NK-92 treated with Interleukin-12 subunit alpha and Interleukin-12 subunit beta, amount 100 ng/mL, for 24 hours (cell line): ENCODE measurements around the gene ABCG1.
"Not testable (repeated sequence)": the region's sequence is repeated elsewhere in the genome, so short reads cannot be mapped to it uniquely, and the experiment has no call there.

Experiments used
- DNase-seq: peaks from one replicate; lab custom pipeline; 2025; lab: John Stamatoyannopoulos, UW

The ABCG1 gene

GRCh38 chr21:42291751-42292562 lies 73.0 kb downstream of the ABCG1 start:
- DNase-seq: no peak

- DNase-seq: not testable (repeated sequence)
These were observed 73.7 kb downstream of the ABCG1 start for GRCh38 chr21:42292563-42293142.

GRCh38 chr21:42293649-42294272 lies 74.8 kb downstream of the ABCG1 start:
- no peak for DNase-seq

DNA sequence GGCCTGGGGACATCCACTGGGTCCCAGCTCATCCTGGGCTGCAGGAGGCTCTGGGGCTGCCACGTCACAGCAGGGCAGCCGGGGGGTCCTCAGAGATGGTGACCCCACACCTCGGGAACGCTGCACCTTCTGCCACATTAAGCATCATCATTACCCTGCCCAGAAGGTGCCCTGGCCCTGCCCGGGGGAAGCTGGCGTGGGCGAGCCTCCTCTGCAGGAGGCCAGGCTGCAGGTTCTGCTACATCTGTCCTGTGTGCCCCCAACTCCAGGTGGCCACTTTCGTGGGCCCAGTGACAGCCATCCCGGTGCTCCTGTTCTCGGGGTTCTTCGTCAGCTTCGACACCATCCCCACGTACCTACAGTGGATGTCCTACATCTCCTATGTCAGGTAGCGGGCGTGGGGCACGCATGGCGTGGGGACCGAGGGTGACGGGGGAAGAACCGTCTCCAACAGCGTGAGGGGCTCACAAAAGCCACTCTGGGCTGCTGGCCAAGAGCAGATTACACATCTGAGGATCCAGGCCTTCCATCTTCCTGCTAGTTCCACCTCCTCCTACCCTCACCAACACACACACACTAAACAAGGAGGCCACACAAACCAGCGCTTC lies 75.4 kb downstream of the ABCG1 start:
- DNase-seq: no peak

- DNase-seq: no peak
These were observed 76.9 kb downstream of the ABCG1 start for GRCh38 chr21:42295845-42296244.

DNA sequence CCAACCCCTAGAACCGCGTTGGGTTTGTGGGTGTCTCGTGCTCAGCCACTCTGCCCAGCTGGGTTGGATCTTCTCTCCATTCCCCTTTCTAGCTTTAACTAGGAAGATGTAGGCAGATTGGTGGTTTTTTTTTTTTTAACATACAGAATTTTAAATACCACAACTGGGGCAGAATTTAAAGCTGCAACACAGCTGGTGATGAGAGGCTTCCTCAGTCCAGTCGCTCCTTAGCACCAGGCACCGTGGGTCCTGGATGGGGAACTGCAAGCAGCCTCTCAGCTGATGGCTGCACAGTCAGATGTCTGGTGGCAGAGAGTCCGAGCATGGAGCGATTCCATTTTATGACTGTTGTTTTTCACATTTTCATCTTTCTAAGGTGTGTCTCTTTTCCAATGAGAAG lies 77.6 kb downstream of the ABCG1 start:
- DNase-seq: no peak

DNA sequence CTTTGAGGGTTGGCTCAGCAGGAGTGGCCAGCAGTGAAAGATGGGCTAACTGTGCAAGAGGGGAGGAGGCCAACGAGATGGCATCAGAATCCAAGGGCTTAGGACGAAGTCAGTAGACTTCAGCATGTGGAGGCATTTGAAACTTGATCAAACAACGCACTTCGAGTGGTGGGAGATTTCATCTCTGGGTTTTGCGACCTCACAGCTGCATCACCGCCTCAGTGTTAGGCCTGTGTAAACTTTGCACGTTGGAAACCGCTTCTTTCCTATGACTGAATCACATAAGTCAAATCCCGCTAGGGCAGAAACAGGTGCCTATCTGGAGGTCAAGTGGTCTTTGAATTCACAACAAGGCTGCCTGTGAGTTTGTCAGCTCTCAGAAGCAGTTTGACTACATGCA lies 78.4 kb downstream of the ABCG1 start:
- no peak for DNase-seq

DNA sequence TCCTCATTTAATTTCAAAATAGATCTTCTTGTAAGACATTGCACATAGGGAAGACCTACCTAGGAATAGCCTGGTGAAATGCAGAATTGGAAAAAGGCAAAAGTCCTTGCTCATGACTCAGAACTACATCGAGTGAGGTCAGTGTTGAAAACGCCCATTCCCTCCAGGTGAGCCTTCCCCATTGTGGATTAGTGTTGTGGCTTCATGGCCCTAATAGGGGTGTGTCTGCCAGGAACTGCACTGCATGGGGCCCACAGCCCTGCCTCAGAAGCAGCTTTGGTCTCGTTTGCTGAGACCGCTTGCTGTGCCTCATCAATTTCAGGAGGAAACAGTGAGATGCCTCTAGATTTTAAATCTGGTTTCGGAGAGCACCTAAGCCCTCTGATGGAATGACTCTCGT lies 79.3 kb downstream of the ABCG1 start:
- no peak for DNase-seq

DNA sequence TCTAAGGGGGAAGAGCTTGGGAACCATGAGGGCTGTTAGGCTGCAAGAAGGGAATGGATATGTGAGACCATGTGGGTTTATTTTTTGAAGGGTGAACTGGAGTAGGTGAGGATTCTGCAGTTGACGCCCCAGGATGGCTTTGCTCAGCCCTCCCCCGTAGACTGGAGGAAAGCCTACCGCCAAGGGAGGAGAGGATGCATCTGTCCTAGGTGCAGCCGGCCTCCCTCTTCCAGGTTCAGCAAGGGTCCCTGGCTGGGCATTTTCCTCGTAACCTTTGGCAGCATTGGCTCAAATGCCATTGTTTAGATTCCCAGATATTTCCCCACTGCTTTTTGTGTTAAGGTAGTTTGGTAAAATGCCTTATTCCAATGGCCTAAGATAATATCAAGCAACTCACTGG lies 79.7 kb downstream of the ABCG1 start:
- no peak for DNase-seq

GRCh38 chr21:42299324-42300044 lies 80.5 kb downstream of the ABCG1 start:
- DNase-seq: no peak

DNA sequence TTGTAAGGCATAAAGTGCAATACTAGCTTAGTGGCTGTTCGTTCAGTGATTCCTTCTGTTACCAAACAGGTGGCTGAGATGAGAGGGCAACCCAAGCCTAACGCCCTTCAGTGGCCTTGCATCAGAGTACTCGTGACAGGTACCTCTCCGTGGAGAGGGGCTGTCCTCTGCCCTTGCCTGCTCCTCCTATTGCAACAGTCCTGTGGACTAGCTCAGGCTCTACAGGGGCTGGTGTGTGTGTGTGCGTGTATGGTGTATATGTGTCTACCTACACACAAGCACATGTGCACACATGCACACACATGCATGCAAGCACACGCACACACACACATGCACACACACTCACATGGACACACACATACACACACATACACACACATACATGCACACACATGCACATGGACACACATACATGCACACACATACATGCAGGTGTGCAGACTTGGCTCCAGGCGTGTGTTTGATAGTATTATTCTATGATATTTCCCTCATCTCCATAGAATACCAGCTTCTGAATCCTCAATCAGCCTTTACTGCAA lies 81.2 kb downstream of the ABCG1 start:
- DNase-seq: no peak

- no peak for DNase-seq
These were observed 82.0 kb downstream of the ABCG1 start for GRCh38 chr21:42300956-42301355.

- DNase-seq: no peak
These were observed 82.6 kb downstream of the ABCG1 start for GRCh38 chr21:42301371-42302075.

DNA sequence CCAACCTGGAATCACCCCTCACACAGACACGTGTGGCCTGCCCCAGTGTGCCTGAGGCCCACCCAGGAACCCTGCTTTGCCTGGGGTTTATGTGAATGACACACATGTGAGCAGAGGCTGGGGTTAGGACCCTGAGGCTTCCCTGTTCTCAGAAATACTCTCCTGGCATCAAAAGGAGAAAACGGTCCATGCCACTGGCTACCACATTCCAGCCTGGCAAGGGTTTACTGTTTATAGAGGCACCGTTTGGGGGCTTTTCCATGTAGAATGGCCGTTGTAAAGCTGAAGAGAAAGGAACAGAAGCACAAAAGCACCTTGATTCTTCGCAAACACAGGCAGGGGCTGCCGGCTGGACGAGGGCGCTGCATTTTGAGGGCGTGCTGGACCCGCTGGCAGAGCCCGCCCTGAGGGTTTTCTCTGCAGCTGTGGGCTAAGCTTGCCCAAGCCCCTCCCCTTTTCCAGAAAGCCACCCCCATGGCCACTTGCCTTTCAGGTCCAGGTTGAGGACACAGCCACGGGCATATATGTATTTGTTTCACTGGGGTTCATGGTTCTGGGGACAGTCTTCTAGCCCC lies 83.2 kb downstream of the ABCG1 start:
- DNase-seq: no peak

DNA sequence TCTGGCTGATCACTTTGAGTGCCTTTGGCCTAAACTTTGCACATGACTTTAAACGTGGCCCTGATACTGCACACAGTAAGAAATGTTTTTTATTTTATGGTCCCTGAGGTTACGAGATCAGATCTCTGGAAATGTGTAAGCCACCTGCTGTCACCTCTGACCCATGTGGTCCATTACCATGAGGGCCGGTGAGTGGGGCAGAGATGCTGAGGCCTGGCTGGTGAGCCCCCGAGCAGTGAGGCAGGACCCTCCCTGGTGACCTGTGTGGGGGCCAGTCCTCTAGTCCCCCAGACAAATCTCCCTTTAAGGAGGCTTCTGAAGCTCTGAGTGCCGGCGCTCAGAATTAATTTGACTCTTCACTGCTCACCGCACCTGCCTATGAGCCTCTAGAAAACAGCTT lies 83.9 kb downstream of the ABCG1 start:
- DNase-seq: no peak

GRCh38 chr21:42303443-42303842 lies 84.5 kb downstream of the ABCG1 start:
- DNase-seq: no peak

GRCh38 chr21:42304556-42305454 lies 85.9 kb downstream of the ABCG1 start:
- no peak for DNase-seq

GRCh38 chr21:42305707-42306147 lies 86.8 kb downstream of the ABCG1 start:
- DNase-seq: no peak

- no peak for DNase-seq
These were observed 87.6 kb downstream of the ABCG1 start for GRCh38 chr21:42306366-42307035.
